GM18858 (cell line): ENCODE measurements around the gene PLEKHG5.

Source experiments
- ATAC-seq: cut with Tn5 transposase; IDR thresholded peaks from one replicate; pipeline ENCODE4 v1.9.1; 2021; ENCODE audit not compliant: unreplicated experiment

PLEKHG5 gene

GRCh38 chr1:6491480-6491962, at the start of gene PLEKHG5:
TSS of gene PLEKHG5 (minus strand) at chr1:6491667. CDS start at chr1:6477571, 14,096 bp downstream.
- ATAC-seq = no peak

GRCh38 chr1:6538956-6539355, 47.5 kb upstream of the PLEKHG5 start:
- ATAC-seq = no peak

- no peak for ATAC-seq
Measured at GRCh38 chr1:6536291-6536690, 44.8 kb upstream of the PLEKHG5 start.

- ATAC-seq = no peak
Measured at GRCh38 chr1:6535214-6535613, 43.7 kb upstream of the PLEKHG5 start.

- ATAC-seq = no peak
Measured at GRCh38 chr1:6534248-6534822, 42.9 kb upstream of the PLEKHG5 start.

- ATAC-seq = no peak
Measured at GRCh38 chr1:6531996-6532395, 40.5 kb upstream of the PLEKHG5 start.

- no peak for ATAC-seq
Measured at GRCh38 chr1:6530504-6531160, 39.2 kb upstream of the PLEKHG5 start.

- ATAC-seq = no peak
Measured at GRCh38 chr1:6528492-6528891, 37.0 kb upstream of the PLEKHG5 start.

GRCh38 chr1:6526316-6526715, 34.8 kb upstream of the PLEKHG5 start:
- ATAC-seq = no peak

GRCh38 chr1:6523566-6523965, 32.1 kb upstream of the PLEKHG5 start:
- ATAC-seq = no peak

GRCh38 chr1:6521536-6521935, 30.1 kb upstream of the PLEKHG5 start:
- ATAC-seq = no peak

GRCh38 chr1:6519935-6520671, 28.6 kb upstream of the PLEKHG5 start:
- ATAC-seq = no peak

- no peak for ATAC-seq
Measured at GRCh38 chr1:6519491-6519934, 28.0 kb upstream of the PLEKHG5 start.

- no peak for ATAC-seq
Measured at GRCh38 chr1:6517435-6517851, 26.0 kb upstream of the PLEKHG5 start.

- ATAC-seq = no peak
Measured at GRCh38 chr1:6515771-6516170, 24.3 kb upstream of the PLEKHG5 start.

- ATAC-seq = no peak
Measured at GRCh38 chr1:6513320-6513801, 21.9 kb upstream of the PLEKHG5 start.

- no peak for ATAC-seq
Measured at GRCh38 chr1:6512908-6513280, 21.4 kb upstream of the PLEKHG5 start.

GRCh38 chr1:6512245-6512907, 20.9 kb upstream of the PLEKHG5 start:
- no peak for ATAC-seq

GRCh38 chr1:6511561-6512244, 20.2 kb upstream of the PLEKHG5 start:
- no peak for ATAC-seq

- no peak for ATAC-seq
Measured at GRCh38 chr1:6511056-6511455, 19.6 kb upstream of the PLEKHG5 start.

- no peak for ATAC-seq
Measured at GRCh38 chr1:6510493-6510892, 19.0 kb upstream of the PLEKHG5 start.
